HG03442 (cell line): Measurements from ENCODE around the gene SAMSN1.
"Not testable (repeated sequence)": the region's sequence is repeated elsewhere in the genome, so short reads cannot be mapped to it uniquely, and the experiment has no call there.

Source experiments
- ATAC-seq: cut with Tn5 transposase; IDR thresholded peaks from one replicate; pipeline ENCODE4 v1.9.1; 2021; ENCODE audit warnings: mild to moderate bottlenecking, moderate library complexity; ENCODE audit not compliant: unreplicated experiment

Gene SAMSN1

GRCh38 chr21:14567331-14568279, 21.5 kb upstream of the SAMSN1 start:
- no peak for ATAC-seq

GRCh38 chr21:14566894-14567293, 20.8 kb upstream of the SAMSN1 start:
- no peak for ATAC-seq

DNA sequence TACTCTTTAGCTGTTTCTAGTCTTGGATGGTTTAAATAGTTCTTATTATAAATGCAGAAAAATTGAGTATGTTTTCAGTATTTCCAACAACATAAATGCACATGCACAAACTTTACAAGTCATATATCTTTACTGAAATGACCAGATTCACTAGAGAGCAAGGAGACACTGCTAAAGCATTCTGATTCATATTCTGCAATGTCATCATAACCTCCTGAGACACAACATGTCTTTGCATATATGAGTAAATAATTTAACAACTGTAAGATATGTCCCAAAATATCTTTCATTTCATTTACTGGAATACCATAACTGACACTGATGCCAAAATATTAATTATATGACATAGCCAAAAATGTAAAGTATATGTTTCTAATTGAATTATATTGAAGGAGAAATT, 16.8 kb upstream of the SAMSN1 start:
- ATAC-seq, result no peak

DNA sequence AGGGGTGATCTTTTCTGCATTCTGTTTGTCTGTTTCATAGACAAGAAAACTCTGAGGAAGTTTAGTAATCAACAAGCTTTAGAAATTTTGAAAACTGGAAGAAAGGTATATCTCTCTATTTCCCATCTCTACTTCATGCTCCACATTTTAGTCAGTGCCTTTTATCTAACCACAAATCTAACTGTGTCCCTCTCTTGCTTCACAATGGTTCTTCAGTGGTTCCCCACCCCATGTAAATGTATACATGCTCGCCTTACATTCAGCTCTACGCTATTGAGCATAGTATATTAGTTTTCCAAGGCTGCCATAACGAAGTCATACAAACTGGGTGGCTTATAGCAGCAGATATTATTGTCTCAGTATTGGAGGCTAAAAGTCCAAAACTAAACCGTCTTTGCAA, 14.4 kb upstream of the SAMSN1 start:
- ATAC-seq, result no peak

GRCh38 chr21:14560139-14560538, 14.0 kb upstream of the SAMSN1 start:
- no peak for ATAC-seq

GRCh38 chr21:14559102-14559501, 13.0 kb upstream of the SAMSN1 start:
- ATAC-seq, result peak; percentile 43

GRCh38 chr21:14557413-14557812, 11.3 kb upstream of the SAMSN1 start:
- peak; percentile 44 for ATAC-seq

GRCh38 chr21:14554948-14555347, 8.8 kb upstream of the SAMSN1 start:
- ATAC-seq, result no peak

DNA sequence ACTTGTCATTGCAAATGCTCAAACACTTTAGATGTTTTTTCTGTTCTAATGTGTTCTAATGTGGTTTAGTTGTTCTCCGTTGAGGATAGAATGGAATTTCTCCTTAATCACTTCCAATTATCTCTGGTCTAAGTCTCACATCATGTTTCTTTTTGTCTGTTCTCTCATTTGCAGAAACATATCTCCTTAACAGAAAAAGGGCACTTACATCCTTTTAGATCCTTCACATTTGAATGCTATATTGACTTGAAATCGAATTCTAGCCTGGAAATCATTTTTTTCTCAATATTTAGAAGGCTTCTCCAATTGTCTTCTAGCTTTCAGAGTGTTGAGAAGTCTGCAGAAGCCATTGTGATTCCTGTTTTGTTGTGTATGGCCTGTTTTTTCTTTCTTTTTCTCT, 7.3 kb upstream of the SAMSN1 start:
- ATAC-seq, result no peak

DNA sequence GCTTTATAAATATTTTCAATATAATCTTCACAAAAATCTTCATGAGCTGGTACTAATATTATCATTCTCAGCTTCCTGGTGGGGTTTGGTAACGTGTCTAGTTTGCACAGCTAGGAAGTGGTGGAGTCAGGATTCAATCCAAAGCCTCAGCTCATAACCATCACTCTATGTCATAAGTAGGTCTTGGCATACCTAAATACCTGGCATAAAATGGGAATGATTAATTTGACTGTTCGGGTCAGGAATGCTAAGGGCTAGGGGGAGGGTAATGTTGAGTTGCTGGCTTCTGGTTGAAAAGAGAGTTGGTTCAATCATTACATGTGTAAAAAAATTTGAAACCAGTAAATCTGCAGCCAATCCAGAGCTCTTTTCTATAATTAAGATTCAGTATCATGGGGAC, 5.6 kb upstream of the SAMSN1 start:
- ATAC-seq, result no peak

GRCh38 chr21:14550135-14550534, 4.0 kb upstream of the SAMSN1 start:
- ATAC-seq, result no peak

- ATAC-seq, result no peak
Observed at GRCh38 chr21:14548779-14549178, 2.7 kb upstream of the SAMSN1 start.

- ATAC-seq, result peak; percentile 31
Observed at GRCh38 chr21:14547834-14548513, 1.9 kb upstream of the SAMSN1 start.

- ATAC-seq, result not testable (repeated sequence)
Observed at GRCh38 chr21:14546719-14547118, 604 bp upstream of the SAMSN1 start.

GRCh38 chr21:14543983-14544382, 2.1 kb downstream of the SAMSN1 start:
- ATAC-seq, result no peak

GRCh38 chr21:14542638-14543037, 3.5 kb downstream of the SAMSN1 start:
- ATAC-seq, result no peak

DNA sequence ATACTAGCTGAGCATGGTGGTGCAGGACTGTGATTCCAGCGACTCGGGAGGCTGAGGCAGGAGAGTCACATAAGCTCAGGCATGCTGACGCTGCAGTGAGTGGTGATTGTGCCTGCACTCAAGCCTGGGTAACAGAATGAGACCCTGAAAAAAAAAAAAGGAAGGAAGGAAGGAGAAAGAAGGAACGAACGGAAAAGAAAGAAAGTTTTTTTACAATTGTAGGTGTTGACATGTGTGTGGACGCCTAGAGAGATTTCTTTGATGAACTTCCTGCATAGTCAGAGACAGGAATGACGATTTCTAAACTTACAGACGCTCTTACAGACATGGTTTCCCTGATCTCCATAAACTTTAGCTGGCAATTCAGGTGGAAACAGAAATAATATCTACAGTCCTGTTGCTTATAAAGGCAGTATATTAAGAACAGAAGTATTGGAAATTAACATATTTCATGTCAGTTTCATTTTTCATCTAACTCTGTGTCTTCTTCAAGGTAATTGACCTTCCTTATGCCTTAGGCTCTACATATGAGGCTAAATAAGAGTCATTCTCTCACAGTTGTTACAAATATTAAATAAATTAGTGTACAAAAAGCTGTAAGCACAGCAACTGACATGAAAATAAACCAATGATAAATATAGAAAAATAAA, 4.1 kb downstream of the SAMSN1 start:
- ATAC-seq, result no peak

- ATAC-seq, result no peak
Observed at GRCh38 chr21:14538483-14538882, 7.6 kb downstream of the SAMSN1 start.

DNA sequence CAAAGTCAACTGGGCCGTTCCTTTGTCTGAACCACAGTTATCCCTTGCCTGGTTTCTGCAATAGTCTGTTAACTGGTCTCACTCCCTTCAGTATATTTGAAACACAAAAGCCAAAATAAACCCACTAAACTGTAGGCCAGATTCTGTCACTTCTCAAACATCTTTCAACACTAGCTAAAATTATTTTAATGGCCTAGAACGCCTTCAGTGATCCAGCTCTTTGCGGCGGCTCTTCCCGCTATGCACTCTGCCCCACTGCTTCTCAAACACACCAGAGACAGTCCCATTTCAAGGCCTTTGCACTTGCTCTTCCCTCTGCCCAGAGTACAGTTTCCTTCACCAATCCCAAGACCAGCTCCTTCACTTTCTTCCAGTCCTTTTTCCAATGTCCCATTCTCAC, 9.2 kb downstream of the SAMSN1 start:
- ATAC-seq, result no peak

- no peak for ATAC-seq
Observed at GRCh38 chr21:14535702-14536101, 10.4 kb downstream of the SAMSN1 start.
